ENCODE data around the gene IQCH.
A peak's percentile ranks its signal among the peaks of the same experiment; 100 is the strongest.
"Not testable (repeated sequence)": the region's sequence is repeated elsewhere in the genome, so short reads cannot be mapped to it uniquely, and the experiment has no call there.

IQCH gene

GRCh38 chr15:67253101-67253500 is 1.5 kb upstream of the IQCH start:
- peaks cover 15 to 32% (median 20%) of the 10 kb centered on the region in 10 experiments for H3K4me1 ChIP-seq
- H3K9ac ChIP-seq = peak overlapping the region; percentile 80 to 95 (median 89); a peak in 16 of 22 replicates
- peaks cover 0 to 31% (median 0%) of the 10 kb centered on the region in 11 experiments; a peak in 6 of 22 replicates for H4K20me1 ChIP-seq
- H3K36me3 ChIP-seq = peaks cover 0 to 4% (median 0%) of the 10 kb centered on the region in 11 experiments; a peak in 1 of 22 replicates
- H3K27me3 ChIP-seq = no peaks in the 10 kb centered on the region
- H3K9me3 ChIP-seq (replicated peaks in 1 of 11) = peaks cover 0 to 3% (median 0%) of the 10 kb centered on the region in 11 experiments; a peak in 3 of 22 replicates
- H3K4me2 ChIP-seq = peak overlapping the region; percentile 80 to 96 (median 88)
- TF ChIP-seq Cebpa-rat (IDR thresholded peaks at IDR 0.05) = no peak
- H3K27ac ChIP-seq = peak overlapping the region in 3 of 11 experiments; percentile 82 to 90 (median 83); a peak in 2 of 22 replicates
- peak overlapping the region; percentile 71 to 93 (median 84); a peak in 18 of 20 replicates for H3K4me3 ChIP-seq

- Histone ChIP-seq H3K9me3 (replicated peaks in 1 of 11) (no peaks in the 10 kb centered on the region), H3K27me3 (no peaks in the 10 kb centered on the region), H4K20me1 (peaks cover 0 to 31% (median 0%) of the 10 kb centered on the region in 11 experiments; a peak in 5 of 22 replicates), H3K36me3 (0 out of 22 replicates have a peak, but pooled peaks cover 0 to 4% (median 0%) of the 10 kb centered on the region in 11 experiments), H3K9ac (peak overlapping the region; percentile 80 to 95 (median 89)), H3K4me3 (peak overlapping the region; percentile 71 to 93 (median 84)), H3K27ac (peak overlapping the region; percentile 74 to 91 (median 83)), H3K4me1 (peaks cover 15 to 32% (median 20%) of the 10 kb centered on the region in 10 experiments), H3K4me2 (peak overlapping the region; percentile 80 to 96 (median 88))
- TF ChIP-seq Cebpa-rat (IDR thresholded peaks at IDR 0.05) = no peak
These were observed 893 bp upstream of the IQCH start for GRCh38 chr15:67253549-67254237.

- H3K36me3 ChIP-seq = no peaks in the 10 kb centered on the region
- H4K20me1 ChIP-seq = peaks cover 0 to 22% (median 0%) of the 10 kb centered on the region in 11 experiments; a peak in 4 of 22 replicates
- peaks cover 15 to 27% (median 20%) of the 10 kb centered on the region in 10 experiments for H3K4me1 ChIP-seq
- TF ChIP-seq Cebpa-rat (IDR thresholded peaks at IDR 0.05) = no peak
- no peak overlapping the region for H3K4me3 ChIP-seq
- H3K9ac ChIP-seq = no peak overlapping the region
- no peaks in the 10 kb centered on the region for H3K27me3 ChIP-seq
- peak overlapping the region in 1 of 11 experiments; percentile 91; a peak in 1 of 22 replicates for H3K4me2 ChIP-seq
- no peak overlapping the region for H3K27ac ChIP-seq
- no peaks in the 10 kb centered on the region for H3K9me3 ChIP-seq (replicated peaks in 1 of 11)
These were observed 1.5 kb downstream of the IQCH start for GRCh38 chr15:67256051-67256450.

- H3K4me1 ChIP-seq = peaks cover 5 to 13% (median 6%) of the 10 kb centered on the region in 10 experiments
- H3K4me2 ChIP-seq; H3K4me3 ChIP-seq; H4K20me1 ChIP-seq; H3K27ac ChIP-seq; H3K36me3 ChIP-seq; H3K9me3 ChIP-seq (replicated peaks in 1 of 11); H3K27me3 ChIP-seq; H3K9ac ChIP-seq: not testable (repeated sequence)
These were observed 3.8 kb downstream of the IQCH start for GRCh38 chr15:67258412-67258811.

GRCh38 chr15:67259379-67259778 is 4.8 kb downstream of the IQCH start:
- H3K9ac ChIP-seq = no peak overlapping the region
- no peaks in the 10 kb centered on the region for H3K27me3 ChIP-seq
- no peaks in the 10 kb centered on the region for H3K9me3 ChIP-seq (replicated peaks in 1 of 11)
- no peaks in the 10 kb centered on the region for H4K20me1 ChIP-seq
- no peak overlapping the region for H3K27ac ChIP-seq
- peaks cover 0 to 9% (median 0%) of the 10 kb centered on the region in 10 experiments; a peak in 2 of 20 replicates for H3K4me1 ChIP-seq
- no peaks in the 10 kb centered on the region for H3K36me3 ChIP-seq
- no peak overlapping the region for H3K4me3 ChIP-seq
- TF ChIP-seq Cebpa-rat (IDR thresholded peaks at IDR 0.05) = no peak
- no peak overlapping the region for H3K4me2 ChIP-seq

- no peaks in the 10 kb centered on the region for H3K27me3 ChIP-seq
- peaks cover 0 to 9% (median 0%) of the 10 kb centered on the region in 10 experiments; a peak in 2 of 20 replicates for H3K4me1 ChIP-seq
- H3K27ac ChIP-seq = no peak overlapping the region
- no peak for TF ChIP-seq Cebpa-rat (IDR thresholded peaks at IDR 0.05)
- no peaks in the 10 kb centered on the region for H3K9me3 ChIP-seq (replicated peaks in 1 of 11)
- no peak overlapping the region for H3K4me2 ChIP-seq
- H3K9ac ChIP-seq = no peak overlapping the region
- H3K4me3 ChIP-seq = no peak overlapping the region
- H4K20me1 ChIP-seq = no peaks in the 10 kb centered on the region
- H3K36me3 ChIP-seq = no peaks in the 10 kb centered on the region
These were observed 5.2 kb downstream of the IQCH start for GRCh38 chr15:67259806-67260205.

GRCh38 chr15:67266870-67267269 is 12.3 kb downstream of the IQCH start:
- no peak overlapping the region for H3K4me2 ChIP-seq
- TF ChIP-seq Cebpa-rat (IDR thresholded peaks at IDR 0.05) = no peak
- no peak overlapping the region for H3K27ac ChIP-seq
- H4K20me1 ChIP-seq = no peaks in the 10 kb centered on the region
- H3K4me1 ChIP-seq = no peaks in the 10 kb centered on the region
- H3K27me3 ChIP-seq = no peaks in the 10 kb centered on the region
- peaks cover 0 to under 1% (median 0%) of the 10 kb centered on the region in 11 experiments; a peak in 1 of 22 replicates for H3K9me3 ChIP-seq (replicated peaks in 1 of 11)
- H3K9ac ChIP-seq = no peak overlapping the region
- no peaks in the 10 kb centered on the region for H3K36me3 ChIP-seq
- no peak overlapping the region for H3K4me3 ChIP-seq

GRCh38 chr15:67267440-67267839 is 12.9 kb downstream of the IQCH start:
- Histone ChIP-seq H3K36me3 (no peaks in the 10 kb centered on the region), H3K27ac (no peak overlapping the region), H3K9ac (no peak overlapping the region), H3K4me3 (no peak overlapping the region), H4K20me1 (no peaks in the 10 kb centered on the region), H3K27me3 (no peaks in the 10 kb centered on the region), H3K4me1 (no peaks in the 10 kb centered on the region), H3K4me2 (no peak overlapping the region), H3K9me3 (replicated peaks in 1 of 11) (peaks cover 0 to 6% (median 2%) of the 10 kb centered on the region in 11 experiments; a peak in 7 of 22 replicates)
- TF ChIP-seq Cebpa-rat (IDR thresholded peaks at IDR 0.05) = no peak

GRCh38 chr15:67267951-67268941 is 13.7 kb downstream of the IQCH start:
- Histone ChIP-seq H3K4me1 (no peaks in the 10 kb centered on the region), H3K4me2 (no peak overlapping the region), H3K27ac (no peak overlapping the region), H3K9me3 (replicated peaks in 1 of 11) (peaks cover 3 to 13% (median 8%) of the 10 kb centered on the region in 11 experiments; a peak in 12 of 22 replicates), H3K27me3 (no peaks in the 10 kb centered on the region), H3K36me3 (no peaks in the 10 kb centered on the region), H3K9ac (no peak overlapping the region), H4K20me1 (no peaks in the 10 kb centered on the region), H3K4me3 (no peak overlapping the region)
- TF ChIP-seq Cebpa-rat (IDR thresholded peaks at IDR 0.05) = no peak

Measured in BLaER1 treated with 17β-estradiol and CSF1 and Interleukin-3, amounts not matched to agents 10 nM and 100 nM (cell line).